Kidney (tissue), 14 donors: ENCODE data around the gene DDI2. TPM values are rescaled to one million over a fixed set of nuclear protein-coding genes. Genes with fewer than 3 reads are reported as not detected.

Experiments used
- DNase-seq, 5 donors: peaks; one replicate each; pipeline ENCODE4 v3.0.0-alpha.2; 2013 to 2020
- FAIRE-seq: peaks from 2 replicates; lab custom pipeline; 2012; peaks lifted over from hg19 to GRCh38; lab: Jason Lieb, UNC
- H3K27ac ChIP-seq, 2 donors: one replicate each; pipeline ENCODE4 v1.7.0; 2013; ENCODE audit warnings: low read depth in 2 of 2, low read length in 2 of 2, inconsistent platforms in 1 of 2
- H3K27me3 ChIP-seq: one replicate; pipeline ENCODE4 v1.7.1; 2013; ENCODE audit warnings: low read length, inconsistent platforms; ENCODE audit not compliant: control insufficient read depth, insufficient read depth
- H3K36me3 ChIP-seq, 3 donors: one replicate each; pipeline versions ENCODE4 v1.7.0 to v1.7.1; 2013; ENCODE audit warnings: low read length in 3 of 3, control low read depth in 1 of 3, inconsistent platforms in 1 of 3; ENCODE audit not compliant: insufficient read depth in 3 of 3, control insufficient read depth in 2 of 3
- H3K4me1 ChIP-seq, 3 donors: one replicate each; pipeline versions ENCODE4 v1.7.0 to v1.7.1; 2013; ENCODE audit warnings: low read length in 3 of 3, inconsistent platforms in 1 of 3, low read depth in 1 of 3; ENCODE audit not compliant: control insufficient read depth in 2 of 3, insufficient read depth in 2 of 3
- H3K4me3 ChIP-seq, 3 donors: one replicate each; pipeline versions ENCODE4 v1.7.0 to v1.8.1; 2013; ENCODE audit warnings: low read length in 3 of 3, control low read depth in 1 of 3, inconsistent platforms in 1 of 3
- H3K9ac ChIP-seq, 3 donors: one replicate each; pipeline versions ENCODE4 v1.7.0 to v1.7.1; 2013; ENCODE audit warnings: low read length in 3 of 3, control low read depth in 1 of 3, inconsistent platforms in 1 of 3
- H3K9me3 ChIP-seq, 3 donors: one replicate each; pipeline versions ENCODE4 v1.7.0 to v1.7.1; 2013; ENCODE audit warnings: low read length in 3 of 3, control low read depth in 1 of 3, inconsistent platforms in 1 of 3; ENCODE audit not compliant: control insufficient read depth in 2 of 3, insufficient read depth in 1 of 3
- CTCF ChIP-seq: IDR thresholded peaks from 3 replicates; pipeline ENCODE4 v1.5.1; 2012; ENCODE audit warnings: mild to moderate bottlenecking, moderate library complexity, borderline replicate concordance; ENCODE audit not compliant: insufficient read depth; ENCODE audit errors: extremely low read depth
- intact Hi-C: fragments of 100-400 bp; cut with DNase I; formaldehyde crosslinking; loops from one replicate; pipeline ENCODE4 v1.11.1; 2022
- polyA plus RNA-seq: library from polyadenylated mRNA; stranded (reverse); fragments of 350-450 nt; fragmentation: Illumina TruSeq; extraction: RNeasy Lipid Tissue Mini Kit (QIAGEN cat#74804); gene quantifications from one replicate; pipeline ENCODE4 v1.2.3, GENCODE V29; 2014; ENCODE audit warnings: low read depth, low replicate concordance; ENCODE audit not compliant: insufficient read depth
- total RNA-seq: library from RNA; stranded (reverse); fragmentation: NEBNext Ultra II Directional; extraction: Animal tissue kit (Norgen Biotek cat#: 25700); gene quantifications from one replicate; pipeline ENCODE4 v1.2.1, GENCODE V29; 2021
- donor health status: control.
- donor health status: control.
- donor health status: control.
- donor health status: control.
- donor health status: control.
- donor health status: DM: yes; HTN: yes; CAD: no.
- donor health status: Normal renal cell carcinoma (clear cell type).

The DDI2 gene
- total and polyA plus RNA-seq, 2 donors from 2014 or later = 4.0 to 28.3 TPM

GRCh38 chr1:15579683-15580047 lies 37.6 kb upstream of the DDI2 start:
- no peak for FAIRE-seq
- peak in 2 of 5 donors; percentile 42 to 53 for DNase-seq
- Histone ChIP-seq H3K9ac (no peak overlapping the region), H3K27me3 (no peaks in the 10 kb centered on the region), H3K27ac (peak overlapping the region; percentile 23 to 39), H3K4me1 (peaks cover 0 to 16% (median 15%) of the 10 kb centered on the region in 3 donors), H3K9me3 (no peaks in the 10 kb centered on the region), H3K36me3 (peaks cover 0 to 6% (median 3%) of the 10 kb centered on the region in 3 donors), H3K4me3 (no peak overlapping the region)
- no peak for TF ChIP-seq CTCF
- intact Hi-C loops = no loop called here

GRCh38 chr1:15583016-15583706 lies 34.1 kb upstream of the DDI2 start:
- Histone ChIP-seq H3K4me3 (peak overlapping the region in 2 of 3 donors; percentile 44 to 63), H3K27me3 (no peaks in the 10 kb centered on the region), H3K36me3 (no peaks in the 10 kb centered on the region), H3K4me1 (peaks cover 0 to 13% (median 10%) of the 10 kb centered on the region in 3 donors), H3K27ac (peak overlapping the region in 1 of 2 donors; percentile 16), H3K9me3 (no peaks in the 10 kb centered on the region), H3K9ac (peak overlapping the region in 1 of 3 donors; percentile 26)
- intact Hi-C loops = no loop called here
- TF ChIP-seq CTCF = no peak
- FAIRE-seq (no peak), DNase-seq (no peak)

GRCh38 chr1:15584489-15585363 lies 32.5 kb upstream of the DDI2 start, which contains the start of gene AGMAT:
Gene AGMAT, minus strand, starts transcription at chr1:15585051. Its CDS starts 84 bp downstream, at chr1:15584967.
- DNase-seq (peak; percentile 55 to 83 (median 70)), FAIRE-seq (no peak)
- Histone ChIP-seq H3K4me1 (peaks cover 0 to 1% (median 0%) of the 10 kb centered on the region in 3 donors), H3K9ac (peak within 1 kb of the TSS in 1 of 3 donors; percentile 65), H3K27ac (peak within 1 kb of the TSS; percentile 28 to 57), H3K27me3 (no peaks in the 10 kb centered on the region), H3K9me3 (no peaks in the 10 kb centered on the region), H3K4me3 (peak within 1 kb of the TSS in 2 of 3 donors; percentile 45 to 63), H3K36me3 (no peaks in the 10 kb centered on the region)
- intact Hi-C loops = no loop called here
- TF ChIP-seq CTCF = no peak
